CD4-positive, alpha-beta T cell treated with Interferon gamma for 1 hour (primary cell): Measurements from ENCODE around the gene PNKP.
"Not testable (repeated sequence)": the region's sequence is repeated elsewhere in the genome, so short reads cannot be mapped to it uniquely, and the experiment has no call there.

Source experiments
- DNase-seq: peaks from one replicate; pipeline ENCODE4 v3.0.0-alpha.2; 2020

The PNKP gene

DNA sequence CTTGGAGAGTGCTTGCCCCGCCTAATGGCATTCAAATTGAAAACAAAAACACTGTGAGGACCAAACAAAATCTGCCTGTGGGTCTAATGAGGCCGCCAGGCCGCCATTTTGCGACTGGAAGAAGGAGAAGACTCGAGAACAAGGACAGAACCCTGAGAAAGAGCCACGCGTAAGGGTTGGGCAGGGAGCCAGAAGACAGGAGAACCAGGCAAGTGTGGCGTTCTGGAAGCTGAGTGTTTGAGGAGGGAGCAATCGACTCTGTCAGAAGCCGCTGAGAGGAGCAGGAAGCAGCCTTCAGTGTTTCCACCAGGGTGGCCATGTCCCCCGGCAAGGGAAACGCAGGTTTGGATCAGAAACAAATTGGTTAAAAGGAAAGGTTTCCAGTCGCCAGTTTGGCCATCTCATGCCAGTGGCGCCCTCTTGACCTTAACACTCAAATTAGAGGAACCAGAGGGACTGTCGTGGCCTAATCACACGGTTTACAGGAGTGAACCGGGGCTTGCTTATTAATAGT is 26.6 kb downstream of the PNKP start:
- no peak for DNase-seq

DNA sequence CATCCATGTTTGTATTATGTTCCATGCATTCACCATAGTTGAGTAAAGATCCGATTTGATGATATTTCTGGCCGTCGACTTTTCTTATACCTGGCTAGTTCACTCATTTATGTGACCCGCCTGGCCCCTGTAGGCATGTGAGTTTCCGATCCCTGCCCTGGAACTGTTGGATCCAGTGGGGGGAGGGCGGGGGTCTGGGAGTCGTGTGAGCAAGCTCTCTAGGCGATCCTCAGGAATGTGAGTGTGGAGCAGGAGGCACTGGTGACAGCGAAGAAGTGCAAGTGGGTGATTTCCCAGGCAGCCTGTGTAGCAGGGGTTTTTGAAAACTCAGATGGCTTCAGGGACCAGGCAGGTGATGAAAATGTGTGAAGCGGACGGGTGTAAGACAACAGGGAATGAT is 27.1 kb downstream of the PNKP start:
- no peak for DNase-seq

DNA sequence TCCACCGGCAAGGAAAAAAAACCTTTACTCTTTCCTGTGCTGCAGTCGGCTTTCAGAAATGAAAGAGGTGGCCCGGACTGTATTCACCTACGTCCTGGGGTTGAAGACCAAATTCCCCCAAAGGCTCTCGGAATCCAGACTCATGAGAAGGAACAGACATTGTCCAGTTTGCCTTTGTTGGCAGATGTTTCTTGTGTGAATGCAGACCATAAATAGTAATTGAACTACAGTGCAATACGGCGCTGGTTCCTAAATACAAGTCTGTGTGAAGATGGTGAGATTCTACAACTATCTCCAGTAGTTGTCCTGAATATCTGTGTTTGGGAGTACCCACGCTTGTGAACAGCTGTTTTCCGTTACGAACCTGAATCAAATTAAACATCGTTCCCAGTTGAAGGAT is 27.7 kb downstream of the PNKP start:
- no peak for DNase-seq

DNA sequence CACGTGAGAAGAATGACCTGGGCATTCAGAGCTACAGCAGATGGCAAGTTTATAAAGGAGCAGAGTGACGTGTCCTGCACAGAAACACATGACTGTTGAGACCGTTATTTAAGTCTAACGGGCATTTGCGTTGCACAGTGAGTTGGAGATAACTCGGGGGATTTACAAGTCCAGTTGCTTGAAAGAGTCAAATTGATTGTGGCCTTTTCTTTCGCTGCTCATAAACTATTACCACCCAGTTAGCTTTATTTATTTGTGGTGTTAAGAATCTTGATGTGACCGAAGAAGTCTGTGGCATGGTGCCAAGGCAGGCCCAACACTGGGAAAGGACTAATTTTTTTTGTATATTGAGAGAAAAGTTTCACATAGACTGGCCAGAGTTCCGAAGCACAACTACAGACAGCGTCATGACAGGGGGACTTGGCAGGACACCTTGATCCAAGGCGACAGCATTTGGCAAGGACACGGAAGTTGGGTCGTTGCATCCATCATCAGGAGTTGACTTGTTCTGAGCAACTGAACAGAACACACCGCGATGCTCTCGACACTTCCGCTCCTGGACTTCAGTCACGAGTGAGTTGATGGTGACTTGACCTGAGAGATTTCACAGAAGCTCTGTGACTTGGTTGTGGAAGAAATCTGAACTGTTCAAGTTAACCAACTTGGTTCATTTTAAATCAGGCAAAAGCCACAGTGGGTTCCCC is 28.3 kb downstream of the PNKP start:
- no peak for DNase-seq

DNA sequence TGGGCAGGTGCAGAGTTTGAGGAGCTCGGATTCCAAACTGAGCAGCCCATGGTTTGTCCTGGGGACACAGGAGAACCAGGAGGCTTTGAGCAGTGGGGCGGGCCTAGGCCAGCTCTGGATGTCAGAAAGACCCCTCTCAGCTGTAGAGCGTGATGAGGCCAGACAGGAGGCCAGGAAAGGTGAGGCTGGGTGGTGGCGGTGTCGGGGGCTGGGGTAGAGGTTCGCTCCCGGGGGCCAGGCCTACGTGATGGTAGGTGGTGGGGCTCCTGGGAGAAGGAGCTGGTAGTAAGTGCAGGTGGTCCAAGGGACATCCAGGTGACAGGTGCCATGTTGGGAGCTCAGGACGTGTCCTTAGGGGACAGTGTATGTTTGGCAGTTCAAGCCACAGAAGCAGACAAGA is 30.0 kb downstream of the PNKP start:
- no peak for DNase-seq

DNA sequence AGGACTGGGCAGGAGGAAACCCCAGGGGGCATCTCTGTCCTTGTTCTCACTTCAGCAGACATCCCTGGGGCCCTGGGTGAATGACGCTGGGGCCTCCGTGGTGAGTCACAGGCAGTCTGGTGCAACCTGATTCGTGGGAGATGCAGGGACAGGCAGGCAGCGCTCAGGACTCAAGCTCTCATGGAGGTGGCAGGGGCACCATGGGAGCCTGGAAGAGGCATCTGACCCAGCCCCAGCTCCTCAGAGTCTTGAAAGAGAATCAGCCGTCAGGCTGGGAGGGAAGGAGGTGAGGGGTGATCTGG is 30.4 kb downstream of the PNKP start:
- DNase-seq = no peak

DNA sequence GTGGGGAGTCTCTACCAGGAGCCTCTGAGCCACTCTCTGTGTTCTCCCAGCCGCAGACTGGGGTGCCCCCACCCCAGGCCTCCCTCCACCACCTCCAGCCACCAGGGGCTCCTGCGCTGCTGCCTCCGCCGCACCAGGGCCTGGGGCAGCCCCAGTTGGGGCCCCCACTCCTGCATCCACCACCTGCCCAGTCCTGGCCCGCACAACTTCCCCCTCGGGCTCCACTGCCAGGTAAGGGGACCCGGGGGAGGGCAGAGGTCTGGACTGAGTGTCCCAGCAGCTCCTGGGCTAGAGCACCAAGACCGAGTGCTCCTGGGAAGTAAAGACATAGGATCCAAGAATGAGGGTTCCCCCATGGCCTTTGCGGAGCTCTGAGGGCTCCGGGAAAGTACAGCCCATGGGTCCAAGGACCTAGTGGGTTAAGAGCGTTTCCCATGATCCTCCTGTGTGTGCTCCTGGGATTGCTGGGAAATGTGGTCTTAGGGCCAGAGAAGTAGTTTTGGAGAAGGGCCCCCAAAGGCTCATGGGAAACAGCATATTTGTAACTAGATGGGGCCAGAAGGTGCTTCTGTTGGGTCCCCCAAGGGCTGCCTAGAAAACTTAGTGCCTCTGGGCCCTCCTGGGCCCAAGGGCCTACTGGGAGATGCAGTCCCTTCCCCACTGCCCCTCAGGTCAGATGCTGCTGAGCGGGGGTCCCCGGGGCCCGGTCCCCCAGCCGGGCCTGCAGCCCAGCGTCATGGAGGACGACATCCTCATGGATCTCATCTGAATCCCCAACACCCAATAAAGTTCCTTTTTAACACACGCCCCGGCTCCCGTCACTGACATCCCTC is 31.0 kb downstream of the PNKP start:
- no peak for DNase-seq

DNA sequence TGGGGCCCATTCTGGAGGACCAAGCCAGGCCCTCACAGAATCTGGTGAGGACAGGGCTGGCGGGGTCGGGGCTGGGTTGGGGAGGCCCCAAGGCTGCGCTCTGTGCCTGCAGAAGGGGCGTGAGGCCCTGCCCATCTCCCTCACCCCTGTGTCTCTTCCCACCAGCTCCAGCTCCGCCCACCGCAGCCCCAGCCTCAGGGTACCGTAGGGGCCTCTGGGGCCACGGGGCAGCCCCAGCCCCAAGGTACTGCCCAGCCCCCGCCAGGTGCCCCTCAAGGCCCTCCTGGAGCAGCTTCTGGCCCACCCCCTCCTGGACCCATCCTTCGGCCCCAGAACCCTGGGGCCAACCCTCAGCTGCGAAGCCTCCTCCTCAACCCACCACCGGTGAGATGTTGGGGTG is 31.8 kb downstream of the PNKP start:
- no peak for DNase-seq

DNA sequence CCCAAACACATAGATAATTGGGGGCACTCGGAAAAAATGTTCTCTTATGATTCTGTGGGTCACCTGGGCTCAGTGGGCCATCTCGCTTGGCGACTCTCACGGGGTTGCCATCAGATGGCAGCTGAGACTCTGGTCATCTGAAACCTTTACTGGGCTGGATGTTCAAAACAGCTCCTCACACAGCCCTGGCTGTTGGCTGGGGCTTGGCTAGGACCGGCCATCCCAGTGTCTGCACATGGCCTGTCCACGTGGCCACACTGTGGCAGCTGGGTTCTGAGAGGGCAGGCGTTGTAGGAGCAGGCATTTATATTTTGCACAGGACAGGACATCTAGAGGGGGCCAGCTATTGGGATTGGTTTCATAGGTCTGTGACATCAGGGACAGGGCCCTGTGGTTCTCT is 33.8 kb downstream of the PNKP start:
- DNase-seq = no peak

DNA sequence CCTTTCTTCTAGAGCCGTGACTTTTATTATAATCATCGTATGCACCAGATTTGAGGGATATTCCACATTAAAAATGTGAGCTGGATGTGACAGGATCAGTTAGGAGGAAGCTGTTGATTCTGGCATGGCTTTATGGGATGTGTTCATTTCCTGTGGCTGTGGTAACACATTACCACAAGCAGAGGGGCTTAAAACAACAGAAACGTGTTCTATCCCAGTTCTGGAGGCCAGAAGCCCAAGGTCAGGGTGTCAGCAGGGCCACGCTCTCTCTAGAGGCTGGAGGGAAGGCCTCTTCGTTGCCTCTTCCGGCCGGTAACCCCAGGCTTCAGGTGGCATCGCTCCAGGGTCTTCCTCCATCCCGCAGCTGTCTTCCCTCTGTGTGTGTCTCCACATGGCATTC is 34.8 kb downstream of the PNKP start:
- no peak for DNase-seq

DNA sequence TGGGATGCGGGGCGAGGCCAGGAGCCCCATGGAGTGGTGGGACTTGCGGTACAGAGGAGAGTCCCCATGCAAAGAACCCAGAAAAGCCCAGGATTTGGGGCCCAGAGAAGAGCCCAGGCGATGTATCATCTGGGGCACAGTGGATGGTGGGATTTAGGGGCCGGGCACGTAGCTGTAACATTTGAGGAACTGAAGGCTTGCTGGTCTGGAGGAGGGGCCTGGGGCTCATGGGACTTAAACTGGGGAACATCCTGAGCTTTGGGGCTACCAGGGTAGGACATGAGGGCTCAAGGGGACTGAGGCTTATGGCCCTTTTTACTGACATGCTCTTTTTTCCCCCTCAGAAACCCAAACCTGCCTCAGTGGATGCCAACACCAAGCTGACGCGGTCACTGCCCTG is 35.8 kb downstream of the PNKP start:
- no peak for DNase-seq

DNA sequence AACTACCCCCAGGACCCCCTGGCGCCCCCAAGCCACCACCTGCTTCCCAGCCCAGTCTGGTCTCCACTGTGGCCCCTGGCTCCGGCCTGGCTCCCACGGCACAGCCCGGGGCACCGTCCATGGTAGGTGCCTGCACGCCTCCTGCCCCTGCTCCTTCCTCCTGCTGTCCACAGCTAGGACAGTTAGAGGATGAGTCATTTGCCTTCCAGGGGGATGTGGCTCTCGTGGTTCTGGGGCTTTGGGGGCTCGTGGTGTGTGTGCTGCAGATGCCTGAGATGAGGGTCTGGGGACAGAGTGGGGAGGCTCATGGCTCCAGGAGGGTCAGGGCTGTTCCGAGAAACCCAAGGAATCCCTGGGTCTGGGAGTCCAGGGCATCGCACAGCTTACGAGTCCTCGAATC is 36.6 kb downstream of the PNKP start:
- DNase-seq = no peak

DNA sequence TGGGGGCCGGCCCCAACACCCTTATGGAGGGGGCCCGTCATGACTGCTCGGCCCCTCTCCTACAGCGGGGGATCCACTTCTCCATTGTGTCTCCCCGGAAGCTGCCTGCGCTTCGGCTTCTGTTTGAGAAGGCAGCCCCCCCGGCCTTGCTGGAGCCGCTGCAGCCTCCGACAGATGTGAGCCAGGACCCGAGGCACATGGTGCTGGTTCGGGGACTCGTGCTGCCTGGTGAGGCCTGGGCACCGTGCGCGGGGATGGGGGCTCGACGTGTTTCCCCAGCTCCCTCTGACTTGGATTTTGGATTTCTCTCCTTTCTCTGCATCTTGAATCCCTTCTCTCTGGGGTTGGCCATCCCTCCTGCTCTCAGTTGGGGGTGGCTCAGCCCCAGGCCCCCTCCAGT is 37.7 kb downstream of the PNKP start:
- DNase-seq = no peak

DNA sequence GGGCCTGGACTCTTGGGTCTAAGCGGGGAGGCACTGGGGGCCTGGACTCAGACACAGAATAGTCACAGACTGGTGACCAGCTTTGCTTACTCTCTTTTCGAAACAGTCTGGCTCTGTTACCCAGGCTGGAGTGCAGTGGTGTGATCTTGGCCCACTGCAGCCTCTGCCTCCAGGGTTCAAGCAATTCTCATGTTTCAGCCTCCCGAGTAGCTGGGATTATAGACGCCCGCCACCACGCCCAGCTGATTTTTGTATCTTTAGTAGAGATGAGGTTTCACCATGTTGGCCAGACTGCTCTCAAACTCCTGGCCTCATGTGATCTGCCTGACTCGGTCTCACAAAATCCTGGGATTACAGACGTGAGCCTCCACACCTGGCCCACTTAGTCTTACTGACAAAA is 38.2 kb downstream of the PNKP start:
- DNase-seq = no peak

DNA sequence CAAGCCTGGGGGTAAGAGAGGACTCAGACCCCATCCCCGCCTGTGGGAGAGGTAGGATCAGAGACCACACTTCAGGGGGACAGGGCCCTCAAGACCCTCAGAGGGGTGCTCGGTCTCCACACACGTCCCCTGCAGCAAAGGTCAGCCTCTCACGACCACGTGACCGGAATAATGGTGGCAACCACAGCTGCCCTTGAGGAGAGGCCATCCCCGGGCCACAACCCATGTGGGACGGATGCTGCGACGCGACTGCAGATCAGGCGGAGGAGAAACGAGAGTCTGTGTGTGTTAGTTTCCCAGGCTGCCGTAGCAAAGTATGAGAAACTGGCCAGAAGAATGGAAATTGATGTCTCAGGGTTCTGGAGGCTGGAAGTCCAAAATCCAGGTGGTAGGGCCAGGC is 40.3 kb downstream of the PNKP start:
- DNase-seq = no peak

DNA sequence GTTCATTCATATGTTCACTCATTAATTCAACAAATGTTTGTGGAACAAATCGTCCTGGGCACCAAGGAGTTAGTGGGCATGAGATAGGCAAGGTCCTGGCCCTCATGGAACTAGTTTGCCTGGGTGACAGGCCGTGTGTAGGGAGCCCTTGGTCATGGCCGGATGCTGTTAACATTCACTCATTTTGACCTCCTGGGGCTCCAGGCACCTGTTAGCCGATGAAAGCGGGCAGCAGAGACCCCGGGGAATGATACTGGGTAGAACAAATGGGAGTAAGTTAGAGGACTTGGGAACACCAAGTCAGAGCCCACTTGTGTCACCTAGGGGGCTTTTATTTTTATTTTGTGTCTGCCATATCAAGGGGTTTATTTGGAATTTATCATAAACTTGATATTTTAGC is 42.7 kb downstream of the PNKP start:
- DNase-seq = no peak

DNA sequence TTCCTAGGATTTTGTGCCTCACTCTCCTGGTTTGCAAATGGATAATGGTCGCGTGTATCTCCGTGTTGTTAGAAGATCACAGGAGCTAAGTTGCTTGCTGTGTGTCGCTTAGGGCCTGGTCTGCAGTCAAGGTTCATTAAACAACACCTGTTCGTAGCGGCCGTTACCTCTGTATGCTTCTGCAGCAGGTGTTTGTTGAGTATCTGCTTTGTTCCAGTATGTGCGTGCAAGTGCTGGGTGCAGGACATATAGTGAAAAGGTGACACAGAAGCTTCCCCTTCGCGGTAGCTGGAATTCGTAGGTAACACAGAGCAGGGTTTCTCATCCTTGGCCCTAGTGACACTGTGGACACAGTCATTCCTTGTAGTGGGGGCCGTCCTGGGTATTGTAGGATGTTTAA is 43.9 kb downstream of the PNKP start:
- no peak for DNase-seq

DNA sequence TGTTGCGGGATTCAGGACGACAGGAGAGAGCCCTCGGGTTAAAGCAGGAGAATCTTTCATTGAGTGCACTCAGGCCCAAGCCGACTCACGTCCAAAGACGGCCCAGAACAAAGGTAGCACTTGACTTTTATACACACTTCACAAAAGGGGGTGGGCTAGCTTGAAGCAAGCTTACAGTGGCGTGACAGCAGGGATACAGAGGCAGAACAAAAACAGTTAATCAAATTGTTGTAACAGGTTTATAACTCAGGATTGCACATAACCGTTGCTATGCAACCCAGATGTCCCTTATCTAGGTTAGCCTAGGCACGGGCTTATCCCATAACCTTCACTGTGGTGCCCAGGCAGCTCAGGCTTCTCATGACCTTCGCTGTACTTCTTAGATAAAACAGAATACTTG is 47.3 kb downstream of the PNKP start:
- DNase-seq = no peak

DNA sequence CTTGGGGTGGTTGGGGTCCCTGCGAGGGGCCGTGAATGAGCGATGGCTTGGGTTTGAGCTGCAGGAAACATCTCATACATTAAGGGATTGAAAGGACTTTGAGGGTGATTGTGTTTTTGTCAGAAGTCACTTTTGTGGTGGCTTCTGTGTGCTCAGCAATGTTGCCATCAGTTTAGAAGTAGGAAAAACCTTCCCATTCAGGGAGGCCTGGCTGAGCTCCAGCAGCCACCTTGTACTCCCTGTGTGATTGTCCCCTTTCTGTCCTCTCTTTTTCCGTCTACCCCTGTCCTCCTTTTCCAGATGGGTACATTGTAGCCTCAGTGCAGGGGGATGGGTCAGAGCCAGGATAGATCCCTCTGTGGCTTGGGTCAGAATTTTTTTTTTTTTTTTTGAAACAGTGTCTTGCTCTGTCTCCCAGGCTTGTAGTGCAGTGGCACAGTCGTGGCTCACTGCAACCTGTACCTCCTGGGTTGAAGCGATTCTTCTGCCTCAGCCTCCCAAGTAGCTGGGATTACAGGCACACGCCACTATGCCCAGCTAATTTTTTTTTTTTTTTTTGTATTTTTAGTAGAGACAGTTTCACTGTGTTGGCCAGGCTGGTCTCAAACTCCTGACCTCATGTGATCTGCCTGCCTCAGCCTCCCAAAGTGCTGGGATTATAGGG is 47.8 kb downstream of the PNKP start:
- not testable (repeated sequence) for DNase-seq

DNA sequence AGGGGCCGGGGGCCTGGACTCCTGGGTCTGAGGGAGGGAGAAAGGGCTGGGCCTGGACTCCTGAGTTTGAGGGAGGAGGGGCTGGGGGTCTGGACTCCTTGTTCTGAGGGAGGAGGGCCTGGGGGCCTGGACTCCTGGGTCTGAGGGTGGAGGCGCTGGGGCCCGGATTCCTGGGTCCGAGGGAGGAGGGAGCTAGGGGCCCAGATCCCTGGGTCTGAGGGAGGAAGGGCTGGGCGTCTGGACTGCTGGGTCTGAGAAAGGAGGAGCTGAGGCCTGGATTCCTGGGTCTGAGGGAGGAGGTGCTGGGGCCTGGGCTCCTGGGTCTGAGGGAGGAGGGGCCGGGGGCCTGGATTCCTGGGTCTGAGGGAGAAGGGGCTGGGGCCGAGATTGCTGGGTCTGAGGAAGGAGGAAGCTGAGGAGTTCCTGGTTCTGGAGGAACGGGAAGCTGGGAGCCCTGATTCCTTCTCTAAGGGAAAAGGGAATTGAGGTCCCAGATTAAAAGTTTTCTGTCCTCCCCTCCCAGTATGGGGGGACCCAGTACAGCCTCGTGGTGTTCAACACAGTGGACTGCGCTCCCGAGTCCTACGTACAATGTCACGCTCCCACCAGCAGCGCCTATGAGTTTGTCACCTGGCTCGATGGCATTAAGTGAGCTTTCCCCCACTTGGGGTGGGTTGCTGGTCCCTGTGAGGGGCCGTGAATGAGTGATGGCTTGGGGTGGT is 48.6 kb downstream of the PNKP start:
- no peak for DNase-seq

DNA sequence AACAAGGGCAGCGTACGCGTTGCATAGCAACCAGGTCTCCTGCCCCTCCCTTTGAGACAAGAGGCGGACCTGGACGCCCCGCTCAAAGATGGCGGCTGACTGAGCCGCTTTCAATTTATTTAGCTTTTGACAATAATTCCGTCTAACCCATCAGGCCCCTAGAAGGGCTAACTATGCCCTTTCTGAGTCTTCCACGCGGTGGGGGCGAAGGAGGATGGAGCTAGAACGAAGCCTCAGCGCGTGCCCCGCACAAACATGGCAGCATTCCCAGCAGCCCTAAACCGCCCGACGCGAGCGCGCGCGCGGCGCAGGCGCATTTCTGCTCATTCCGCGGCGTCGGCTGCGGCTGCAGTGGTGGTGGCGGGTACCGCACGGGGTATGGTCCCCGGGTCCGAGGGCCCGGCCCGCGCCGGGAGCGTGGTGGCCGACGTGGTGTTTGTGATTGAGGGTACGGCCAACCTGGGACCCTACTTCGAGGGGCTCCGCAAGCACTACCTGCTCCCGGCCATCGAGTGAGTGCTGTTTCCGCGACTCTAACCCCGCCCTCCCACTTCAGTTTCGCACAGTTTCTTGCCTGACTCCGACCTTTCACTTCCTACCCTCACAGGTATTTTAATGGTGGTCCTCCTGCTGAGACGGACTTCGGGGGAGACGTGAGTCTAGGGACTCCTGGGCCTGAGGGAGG is 49.3 kb downstream of the PNKP start, which contains the start of gene MED25:
TSS of gene MED25 (plus strand) at position 326 of the 685 bp plus-strand sequence. CDS start at position 379, 53 bp downstream.
- DNase-seq = peak; percentile 90

DNA sequence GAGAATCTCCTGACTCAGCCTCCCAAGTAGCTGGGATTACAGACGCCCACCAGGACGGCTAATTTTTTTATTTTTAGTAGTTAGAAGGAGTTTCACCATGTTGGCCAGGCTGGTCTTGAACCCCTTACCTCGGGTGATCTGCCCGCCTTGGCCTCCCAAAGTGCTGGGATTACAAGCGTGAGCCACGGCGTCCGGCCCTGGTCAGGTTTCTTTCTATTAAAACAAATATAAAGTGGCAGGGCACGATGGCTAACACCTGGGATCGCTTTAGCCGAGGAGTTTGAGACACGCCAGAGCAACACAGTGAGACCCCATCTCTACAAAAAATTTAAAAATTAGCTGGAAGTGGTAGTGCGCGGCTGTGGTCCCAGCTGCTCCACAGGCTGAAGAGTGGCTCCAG is 50.8 kb downstream of the PNKP start:
- DNase-seq = no peak

DNA sequence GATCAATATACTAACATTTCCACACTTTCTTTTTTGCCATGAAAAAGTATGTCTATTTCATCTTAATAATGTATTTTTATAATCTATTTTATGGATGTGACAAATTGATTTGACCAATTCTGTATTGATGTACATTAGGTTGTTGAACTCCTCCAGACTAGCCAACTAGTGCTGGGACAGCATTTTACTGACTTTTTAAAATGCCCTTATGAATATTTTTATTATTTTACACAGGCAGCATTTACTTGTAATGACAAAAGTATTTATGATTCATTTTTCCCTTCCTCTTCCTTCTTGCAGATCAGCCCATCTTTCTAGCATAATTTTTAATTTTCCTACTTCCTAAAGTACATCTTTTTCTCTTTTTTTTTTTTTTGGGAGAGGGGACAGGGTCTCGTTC is 53.4 kb downstream of the PNKP start:
- no peak for DNase-seq
